Pulmonary artery endothelial cell (primary cell): ENCODE results near the gene AOPEP. TPM values are rescaled to one million over a fixed set of nuclear protein-coding genes. Genes with fewer than 3 reads are reported as not detected.
"Not testable (repeated sequence)": the region's sequence is repeated elsewhere in the genome, so short reads cannot be mapped to it uniquely, and the experiment has no call there.

Source experiments
- DNase-seq: peaks from one replicate; pipeline ENCODE4 v3.0.0-alpha.2; 2011; ENCODE audit warnings: low read depth, low spot score
- total RNA-seq: library from RNA; depleted of rRNA; stranded (reverse); fragments of >200 nt; gene quantifications from 2 replicates; pipeline ENCODE4 v1.2.3, GENCODE V29; 2014

Gene AOPEP
- total RNA-seq, 1 donor from 2014 or later: 19.2 TPM

- no peak for DNase-seq
Observed at GRCh38 chr9:95008151-95008771, 281.8 kb downstream of the AOPEP start.

DNA sequence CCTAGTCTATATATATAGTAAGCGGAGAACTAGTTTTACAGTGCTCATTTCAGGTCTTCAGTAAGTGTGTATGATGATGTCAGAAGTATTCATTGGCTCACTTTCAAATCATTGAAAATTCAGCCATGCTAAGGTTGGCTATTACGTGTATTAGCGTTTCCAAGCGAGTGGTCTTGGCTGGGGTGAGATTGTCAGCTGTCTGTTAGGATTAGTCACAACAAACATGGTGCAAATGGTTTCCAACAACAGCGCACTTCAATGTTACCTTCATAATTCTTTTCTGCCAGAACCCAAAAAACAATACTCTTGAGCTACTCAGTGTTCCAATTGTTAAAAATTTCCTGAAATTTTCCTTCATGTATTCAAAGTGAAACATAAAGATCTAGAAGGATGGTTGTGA lies 283.0 kb downstream of the AOPEP start:
- DNase-seq: no peak

DNA sequence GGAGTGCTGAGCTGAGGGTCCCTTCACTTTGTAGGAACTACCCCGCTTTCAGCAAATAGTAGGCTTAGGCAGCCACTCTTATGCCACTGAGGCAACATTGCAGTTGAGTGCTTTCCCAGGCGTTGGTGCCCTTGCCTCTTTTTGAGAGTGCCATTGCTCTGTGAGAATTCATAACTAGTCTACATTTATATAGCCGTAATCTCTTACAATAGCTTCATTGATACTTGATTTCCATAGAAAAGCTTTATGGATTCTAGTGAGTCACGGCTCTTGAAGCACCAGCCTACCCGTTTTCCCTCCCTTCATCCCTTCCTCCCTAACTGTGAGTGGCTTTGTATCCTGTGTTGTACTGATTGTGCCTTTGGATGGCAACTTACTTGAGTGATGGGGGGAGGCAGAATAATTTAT lies 283.9 kb downstream of the AOPEP start:
- DNase-seq: no peak

DNA sequence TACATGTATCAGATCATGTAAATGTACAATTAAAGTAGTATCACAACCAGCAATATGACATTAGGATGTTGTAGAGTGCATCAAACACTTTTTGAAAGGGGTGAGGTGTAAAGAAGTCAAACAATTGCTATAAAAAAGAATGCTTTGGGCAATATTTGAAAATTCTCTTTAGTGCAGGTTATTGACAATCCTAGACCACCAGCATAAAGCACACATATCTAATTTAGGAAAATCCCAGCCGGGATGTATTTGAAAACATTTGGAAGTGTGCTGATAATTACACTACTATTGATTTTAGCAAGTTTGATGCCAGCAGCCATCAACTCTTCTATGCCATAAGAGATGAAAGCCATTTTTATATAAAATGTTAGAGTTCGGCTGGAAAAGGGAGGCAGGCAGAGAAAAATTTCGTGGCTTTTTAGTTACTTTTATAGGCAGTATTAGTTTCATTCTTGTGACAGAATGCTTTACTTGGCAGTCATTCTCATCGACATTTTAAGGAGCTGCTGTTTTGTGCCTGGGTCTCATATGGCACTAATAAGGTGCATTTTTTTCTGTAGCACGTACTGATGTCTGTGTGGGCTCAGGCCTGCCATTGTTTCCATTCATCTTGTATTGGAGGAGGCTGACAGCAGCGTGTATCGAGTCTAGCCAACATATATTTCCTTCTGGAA lies 285.7 kb downstream of the AOPEP start:
- DNase-seq: no peak

GRCh38 chr9:95012902-95013301 lies 286.4 kb downstream of the AOPEP start:
- DNase-seq: no peak

GRCh38 chr9:95014917-95015316 lies 288.4 kb downstream of the AOPEP start:
- no peak for DNase-seq

DNA sequence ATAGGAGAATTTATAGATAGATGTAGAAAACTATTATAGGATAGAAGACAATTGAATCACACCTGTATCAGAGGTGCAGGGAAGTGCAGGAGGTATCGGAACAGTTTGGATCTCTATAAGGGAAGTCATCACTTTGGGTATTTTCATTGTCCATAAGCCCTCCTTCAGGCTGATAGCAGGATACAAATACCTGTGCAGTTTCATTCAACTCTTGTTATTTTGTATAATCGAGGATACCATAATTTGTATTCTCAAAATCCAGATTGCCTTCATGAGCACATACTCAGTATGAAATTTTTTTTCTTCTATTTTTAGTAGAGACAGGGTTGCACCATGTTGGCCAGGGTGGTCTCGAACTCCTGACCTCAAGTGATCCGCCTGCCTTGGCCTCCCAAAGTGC lies 289.1 kb downstream of the AOPEP start:
- DNase-seq: no peak

DNA sequence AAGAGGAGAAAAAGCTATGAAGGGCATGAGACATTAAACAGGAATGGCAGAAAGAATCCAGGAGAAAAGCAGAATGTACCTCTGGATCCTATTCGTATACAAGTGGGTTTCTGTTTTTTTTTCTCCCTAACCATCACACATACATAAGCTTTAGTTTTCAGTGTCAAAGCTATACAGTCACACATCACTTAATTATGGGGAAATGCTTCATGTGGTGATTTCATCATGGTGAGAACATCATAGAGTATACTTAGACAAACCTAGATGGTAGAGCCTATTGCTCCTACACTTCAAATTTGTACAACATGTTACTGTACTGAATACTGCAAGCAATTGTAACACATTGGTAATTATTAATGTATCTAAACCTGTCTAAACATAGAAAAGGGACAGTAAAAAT lies 290.6 kb downstream of the AOPEP start:
- DNase-seq: no peak

DNA sequence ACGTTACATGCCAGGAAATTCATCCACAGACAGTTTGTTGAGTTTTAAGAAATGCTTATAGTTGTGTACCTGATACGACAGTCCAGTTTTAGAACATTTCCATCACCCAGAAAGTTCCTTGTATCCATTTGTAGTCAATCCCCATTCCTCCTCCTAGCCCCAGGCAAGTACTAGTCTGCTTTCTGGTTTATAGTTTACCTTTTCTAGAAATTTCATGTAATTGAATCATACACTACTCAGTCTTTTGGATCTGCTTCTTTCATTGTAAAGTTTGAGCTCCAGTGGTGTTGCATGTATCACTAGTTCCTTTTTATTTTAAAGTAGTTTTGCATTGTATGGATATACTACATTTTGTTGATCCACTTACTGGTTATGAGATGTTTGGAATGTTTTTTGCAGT lies 291.2 kb downstream of the AOPEP start:
- DNase-seq: no peak

- peak; percentile 67 for DNase-seq
Observed at GRCh38 chr9:95018099-95018936, 291.8 kb downstream of the AOPEP start.

GRCh38 chr9:95020644-95021043 lies 294.1 kb downstream of the AOPEP start:
- DNase-seq: not testable (repeated sequence)

DNA sequence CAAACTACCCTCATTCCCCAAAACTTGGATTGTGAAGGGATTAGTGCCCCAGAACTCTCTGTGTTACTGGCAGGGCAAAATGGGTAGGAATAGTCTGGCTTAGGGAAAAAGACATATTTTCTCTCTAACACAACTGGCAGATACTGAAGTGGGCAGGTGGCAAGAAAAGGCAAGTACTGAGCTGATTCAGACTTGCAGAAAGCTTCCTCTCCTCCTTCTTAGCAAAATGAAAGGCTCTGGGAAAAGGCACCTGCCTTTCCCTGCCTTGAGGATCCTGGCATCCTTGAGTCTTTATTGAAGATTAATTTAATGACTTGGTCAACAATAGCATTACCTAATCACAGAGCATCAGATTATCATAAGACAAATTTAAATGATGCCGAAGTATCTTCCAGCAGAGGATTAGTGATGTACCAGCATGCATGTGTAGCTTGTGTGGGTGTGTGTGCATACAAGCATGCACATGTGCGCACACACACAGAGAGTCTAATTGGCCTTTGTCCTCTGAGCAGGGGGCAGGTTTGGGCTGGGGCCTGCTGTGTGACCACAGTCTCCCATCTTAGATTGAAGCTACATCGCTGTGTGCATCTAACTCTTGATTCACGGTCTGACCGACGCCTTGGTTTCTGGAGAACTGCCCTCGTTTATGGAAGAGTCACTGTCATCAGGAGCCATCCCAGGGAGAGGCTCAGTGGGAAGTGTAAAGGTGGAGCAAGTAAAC lies 294.8 kb downstream of the AOPEP start:
- no peak for DNase-seq

DNA sequence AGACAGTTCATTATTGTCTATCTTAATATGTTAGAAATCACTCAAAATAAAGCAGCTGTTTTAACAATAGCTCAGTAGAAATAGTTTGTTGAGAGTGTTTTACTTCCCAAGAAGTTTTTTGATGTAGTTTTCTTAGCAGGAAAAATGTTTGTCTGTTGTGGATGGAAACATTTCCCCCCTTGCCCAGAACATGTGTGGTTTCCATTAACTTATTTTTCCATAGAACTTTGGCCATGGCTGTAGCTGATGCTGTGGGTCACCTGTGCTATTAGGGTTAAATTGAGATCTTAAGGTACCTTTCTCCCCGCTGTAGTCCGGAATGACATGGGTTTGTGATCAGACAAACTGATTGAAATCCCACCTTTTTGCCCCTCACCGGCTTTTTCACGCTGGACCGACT lies 296.2 kb downstream of the AOPEP start:
- DNase-seq: no peak

- peak; percentile 44 for DNase-seq
Observed at GRCh38 chr9:95023217-95024003, 296.9 kb downstream of the AOPEP start.

DNA sequence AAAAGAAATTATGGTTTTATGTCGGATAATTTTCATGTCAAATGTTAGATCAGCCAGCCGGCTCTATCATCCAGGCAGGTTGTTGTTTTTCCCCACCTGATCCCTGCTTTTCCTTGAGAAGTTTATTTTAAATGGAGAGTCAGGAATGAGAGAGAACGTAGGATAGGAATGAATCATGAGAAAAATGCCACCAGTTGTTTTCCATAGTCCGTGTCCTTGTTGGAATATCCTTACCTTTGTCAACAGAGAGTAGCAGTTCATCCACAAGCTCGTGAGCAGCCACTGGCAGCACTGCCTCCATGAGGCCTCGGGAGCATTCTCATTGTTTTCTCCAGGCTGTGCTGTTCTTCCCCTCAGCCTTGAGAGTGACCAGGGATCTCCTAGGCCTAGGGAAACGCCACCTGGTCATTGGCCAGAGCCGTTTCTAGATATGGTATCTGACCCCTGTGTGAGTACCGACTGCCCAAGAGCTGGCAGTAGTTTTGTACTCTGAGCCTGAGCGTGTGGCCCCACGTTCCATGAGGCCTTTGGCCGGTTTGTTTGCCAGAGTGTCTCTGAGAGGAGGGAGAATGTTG lies 297.7 kb downstream of the AOPEP start:
- no peak for DNase-seq

GRCh38 chr9:95025213-95026147 lies 299.0 kb downstream of the AOPEP start:
- peak; percentile 76 for DNase-seq

- no peak for DNase-seq
Observed at GRCh38 chr9:95026148-95026524, 299.6 kb downstream of the AOPEP start.

DNA sequence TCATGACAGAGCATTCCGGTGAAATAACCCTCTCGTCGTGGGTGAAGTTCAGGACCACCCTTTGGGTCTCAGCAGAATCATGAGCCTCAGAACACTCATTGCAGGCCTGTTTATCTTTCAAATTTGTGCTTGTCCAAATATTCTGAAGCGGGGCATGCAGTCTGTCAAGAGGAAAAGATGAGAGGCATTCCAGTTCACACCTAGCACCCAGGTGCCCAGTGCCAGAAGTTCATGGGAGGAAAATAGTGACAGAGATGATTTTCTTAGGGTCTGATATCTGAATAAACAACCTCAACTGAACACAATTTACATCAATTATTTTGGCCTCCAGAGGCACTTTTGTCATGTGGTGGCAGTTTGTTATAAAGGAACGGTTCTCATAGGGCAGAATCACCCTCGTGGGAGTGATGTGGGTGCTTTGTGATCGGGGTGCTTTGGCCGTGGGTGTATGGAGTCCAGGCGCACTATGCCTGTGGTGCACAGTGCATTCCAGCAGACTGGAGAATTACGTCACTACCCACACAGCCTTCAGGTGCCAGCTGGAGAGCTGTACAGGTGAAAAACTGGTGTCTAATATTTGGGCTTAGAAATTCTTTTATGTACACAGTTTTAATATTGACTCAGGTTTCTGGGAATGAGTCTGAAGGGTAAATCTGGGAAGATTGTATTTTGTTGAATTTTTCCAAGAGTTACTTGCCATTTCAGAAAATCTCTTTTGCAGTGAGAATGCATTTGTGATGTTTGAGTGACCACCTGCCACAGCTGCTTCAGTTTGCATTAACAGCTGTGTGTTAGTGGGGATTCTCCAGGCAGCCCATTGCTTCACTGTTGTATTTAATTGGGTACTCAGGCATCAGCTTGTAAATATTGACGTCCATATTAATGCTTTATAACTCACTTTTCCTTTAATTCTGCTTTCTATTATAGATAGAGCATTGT lies 301.7 kb downstream of the AOPEP start:
- DNase-seq: no peak

DNA sequence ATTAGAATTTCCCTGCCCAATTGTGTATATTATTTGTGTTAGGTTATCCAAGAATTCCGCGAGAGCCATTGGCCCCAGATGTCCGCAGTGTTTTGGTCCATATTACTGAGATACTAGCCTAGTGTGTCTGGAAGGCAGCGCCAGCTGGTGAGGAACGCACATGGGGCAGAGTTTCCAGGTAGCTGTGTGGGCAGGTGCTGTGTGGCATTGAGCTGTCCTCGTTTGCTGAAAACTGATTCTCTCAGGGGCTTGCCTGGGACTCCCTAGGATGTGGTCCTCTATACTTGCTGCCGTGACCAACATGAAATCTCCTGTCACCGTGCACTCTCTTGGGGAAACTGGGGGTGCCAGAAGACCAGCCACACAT lies 302.3 kb downstream of the AOPEP start:
- DNase-seq: no peak
